K562 (cell line): ENCODE measurements around the gene GCDH. TPM values are rescaled to one million over a fixed set of nuclear protein-coding genes. Genes with fewer than 3 reads are reported as not detected.

Experiments used
- ARID2 ChIP-seq: fragments of 450-650 bp; IDR thresholded peaks from 2 replicates; pipeline ENCODE4 v1.6.1; 2017; ENCODE audit warnings: antibody characterized with exemption, mild to moderate bottlenecking
- HNRNPL ChIP-seq: fragments of 200-400 bp; formaldehyde crosslinking; IDR thresholded peaks from 2 replicates; pipeline ENCODE4 v1.6.1; 2017; ENCODE audit warnings: low read depth, mild to moderate bottlenecking, low read length
- KLF16 ChIP-seq: IDR thresholded peaks from 2 replicates; pipeline ENCODE4 v1.6.1; 2016; ENCODE audit warnings: antibody characterized with exemption
- MBD2 ChIP-seq: sonication (generic); IDR thresholded peaks from 2 replicates; pipeline ENCODE4 v1.6.1; 2016; ENCODE audit warnings: low read depth, borderline replicate concordance
- MEF2A ChIP-seq: IDR thresholded peaks from 2 replicates; pipeline ENCODE4 v1.6.1; 2011; ENCODE audit warnings: low read depth, mild to moderate bottlenecking, low read length, moderate library complexity; ENCODE audit not compliant: control insufficient read depth
- MIER1 ChIP-seq: fragments of 450-650 bp; IDR thresholded peaks from 2 replicates; pipeline ENCODE4 v1.6.1; 2016; ENCODE audit warnings: antibody characterized with exemption, mild to moderate bottlenecking, low read depth
- MTA1 ChIP-seq: fragments of 450-650 bp; IDR thresholded peaks from 2 replicates; pipeline ENCODE4 v1.6.1; 2017; ENCODE audit warnings: borderline replicate concordance
- RBFOX2 ChIP-seq: fragments of 200-400 bp; formaldehyde crosslinking; IDR thresholded peaks from 2 replicates; pipeline ENCODE4 v1.6.1; 2017; ENCODE audit warnings: low read depth, mild to moderate bottlenecking, low read length, moderate library complexity
- TSC22D4 ChIP-seq: fragments of 450-650 bp; IDR thresholded peaks from 2 replicates; pipeline ENCODE4 v1.6.1; 2016; ENCODE audit warnings: missing genetic modification characterization, missing biosample characterization, control low read depth
- U2AF1 ChIP-seq: fragments of 200-400 bp; formaldehyde crosslinking; optimal IDR thresholded peaks from 2 replicates; pipeline ENCODE3; 2017; ENCODE audit warnings: mild to moderate bottlenecking, low read depth, low read length, moderate library complexity
- ZNF77 ChIP-seq: fragments of 250-450 bp; sonication (Bioruptor Pico); IDR thresholded peaks from 2 replicates; pipeline ENCODE4 v1.5.0; 2020
- polyA plus RNA-seq, 8 experiments: library from polyadenylated mRNA; depleted of rRNA in 4 of 8; stranded (reverse) in 5 of 8; unstranded in 3 of 8; fragments of >200 nt; fragmentation: Nextera tagmentation in 2 of 8; fragmentation: Illumina TruSeq in 1 of 8; extraction: Ambion mirVana in 2 of 8; extraction: Trizol in 1 of 8; gene quantifications; 2 replicates each; pipeline versions ENCODE4 v1.2.1 to v1.2.3, GENCODE V29; 2011 to 2014; ENCODE audit warnings: inconsistent platforms in 1 of 8, missing spikeins in 1 of 8
- total RNA-seq, 7 experiments: library from RNA; depleted of rRNA in 6 of 7; stranded (reverse); fragments of >200 nt in 6 of 7; fragmentation: Illumina TruSeq in 2 of 7; extraction: Trizol in 2 of 7; gene quantifications; 2 replicates each; pipeline versions ENCODE4 v1.2.1 to v1.2.3, GENCODE V29; 2011 to 2021; ENCODE audit warnings: low replicate concordance in 1 of 7
- TF ChIP-seq, protein P1 (sequence below): fragments of 250-450 bp; sonication (Bioruptor Pico); IDR thresholded peaks from 2 replicates; pipeline ENCODE4 v1.4.0; 2020
- TF ChIP-seq, protein P2 (sequence below): fragments of 150-350 bp; IDR thresholded peaks from 2 replicates; pipeline ENCODE4 v1.6.1; 2014; ENCODE audit warnings: low read depth, mild to moderate bottlenecking, low read length, borderline replicate concordance
- TF ChIP-seq, protein P3 (sequence below), 2 experiments: fragments of 250-450 bp in 1 of 2; fragments of 450-650 bp in 1 of 2; sonication (Bioruptor Pico) in 1 of 2; IDR thresholded peaks; 2 replicates each; pipeline versions ENCODE4 v1.6.1 to v1.8.0; 2016 to 2021; ENCODE audit warnings: mild to moderate bottlenecking in 2 of 2, moderate library complexity in 2 of 2, missing compliant biosample characterization in 1 of 2, missing genetic modification characterization in 1 of 2
- TF ChIP-seq, protein P4 (sequence below): sonication (generic); formaldehyde crosslinking; IDR thresholded peaks from 2 replicates; pipeline ENCODE4 v1.8.0; 2023; ENCODE audit warnings: mild to moderate bottlenecking, missing genetic modification reagents

Gene GCDH
- total and polyA plus RNA-seq, 9 of the 15 experiments (the other 6 are each of a cell fraction or from before 2014, with no cell fraction given): 2.9 to 50.8 (median 19.1) TPM

DNA sequence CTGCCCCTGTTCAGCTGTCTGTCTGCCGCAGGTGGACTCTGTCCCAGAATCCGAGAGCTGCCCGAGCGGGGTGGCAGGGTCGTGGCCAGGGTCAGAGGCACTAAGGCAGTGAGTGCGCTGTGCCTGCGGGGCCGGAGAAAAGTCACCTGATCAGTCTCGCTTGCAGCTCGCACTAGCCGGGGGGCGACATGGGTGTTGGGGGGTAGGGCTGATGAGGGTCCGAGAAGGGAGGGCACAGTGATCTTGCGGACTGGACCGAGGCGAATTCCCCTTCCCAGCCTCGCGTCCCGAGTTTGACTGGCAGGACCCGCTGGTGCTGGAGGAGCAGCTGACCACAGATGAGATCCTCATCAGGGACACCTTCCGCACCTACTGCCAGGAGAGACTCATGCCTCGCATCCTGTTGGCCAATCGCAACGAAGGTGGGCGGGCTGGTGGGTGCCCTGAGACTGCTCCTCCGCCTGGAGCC, 627 bp downstream of the GCDH start (continued):
- TF ChIP-seq, protein P1, sequence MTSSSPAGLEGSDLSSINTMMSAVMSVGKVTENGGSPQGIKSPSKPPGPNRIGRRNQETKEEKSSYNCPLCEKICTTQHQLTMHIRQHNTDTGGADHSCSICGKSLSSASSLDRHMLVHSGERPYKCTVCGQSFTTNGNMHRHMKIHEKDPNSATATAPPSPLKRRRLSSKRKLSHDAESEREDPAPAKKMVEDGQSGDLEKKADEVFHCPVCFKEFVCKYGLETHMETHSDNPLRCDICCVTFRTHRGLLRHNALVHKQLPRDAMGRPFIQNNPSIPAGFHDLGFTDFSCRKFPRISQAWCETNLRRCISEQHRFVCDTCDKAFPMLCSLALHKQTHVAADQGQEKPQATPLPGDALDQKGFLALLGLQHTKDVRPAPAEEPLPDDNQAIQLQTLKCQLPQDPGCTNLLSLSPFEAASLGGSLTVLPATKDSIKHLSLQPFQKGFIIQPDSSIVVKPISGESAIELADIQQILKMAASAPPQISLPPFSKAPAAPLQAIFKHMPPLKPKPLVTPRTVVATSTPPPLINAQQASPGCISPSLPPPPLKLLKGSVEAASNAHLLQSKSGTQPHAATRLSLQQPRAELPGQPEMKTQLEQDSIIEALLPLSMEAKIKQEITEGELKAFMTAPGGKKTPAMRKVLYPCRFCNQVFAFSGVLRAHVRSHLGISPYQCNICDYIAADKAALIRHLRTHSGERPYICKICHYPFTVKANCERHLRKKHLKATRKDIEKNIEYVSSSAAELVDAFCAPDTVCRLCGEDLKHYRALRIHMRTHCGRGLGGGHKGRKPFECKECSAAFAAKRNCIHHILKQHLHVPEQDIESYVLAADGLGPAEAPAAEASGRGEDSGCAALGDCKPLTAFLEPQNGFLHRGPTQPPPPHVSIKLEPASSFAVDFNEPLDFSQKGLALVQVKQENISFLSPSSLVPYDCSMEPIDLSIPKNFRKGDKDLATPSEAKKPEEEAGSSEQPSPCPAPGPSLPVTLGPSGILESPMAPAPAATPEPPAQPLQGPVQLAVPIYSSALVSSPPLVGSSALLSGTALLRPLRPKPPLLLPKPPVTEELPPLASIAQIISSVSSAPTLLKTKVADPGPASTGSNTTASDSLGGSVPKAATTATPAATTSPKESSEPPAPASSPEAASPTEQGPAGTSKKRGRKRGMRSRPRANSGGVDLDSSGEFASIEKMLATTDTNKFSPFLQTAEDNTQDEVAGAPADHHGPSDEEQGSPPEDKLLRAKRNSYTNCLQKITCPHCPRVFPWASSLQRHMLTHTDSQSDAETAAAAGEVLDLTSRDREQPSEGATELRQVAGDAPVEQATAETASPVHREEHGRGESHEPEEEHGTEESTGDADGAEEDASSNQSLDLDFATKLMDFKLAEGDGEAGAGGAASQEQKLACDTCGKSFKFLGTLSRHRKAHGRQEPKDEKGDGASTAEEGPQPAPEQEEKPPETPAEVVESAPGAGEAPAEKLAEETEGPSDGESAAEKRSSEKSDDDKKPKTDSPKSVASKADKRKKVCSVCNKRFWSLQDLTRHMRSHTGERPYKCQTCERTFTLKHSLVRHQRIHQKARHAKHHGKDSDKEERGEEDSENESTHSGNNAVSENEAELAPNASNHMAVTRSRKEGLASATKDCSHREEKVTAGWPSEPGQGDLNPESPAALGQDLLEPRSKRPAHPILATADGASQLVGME (CRISPR knock-in tag): no peak
- TF ChIP-seq ZNF77 (CRISPR knock-in tag) (no peak), MTA1 (no peak), U2AF1 (no peak), HNRNPL (no peak), KLF16 (no peak), TSC22D4 (tag) (no peak), MBD2 (no peak), ARID2 (no peak), MIER1 (no peak), MEF2A (no peak), RBFOX2 (peak; percentile 10; the same call in 1 of the 2 replicates)
- TF ChIP-seq, protein P2, sequence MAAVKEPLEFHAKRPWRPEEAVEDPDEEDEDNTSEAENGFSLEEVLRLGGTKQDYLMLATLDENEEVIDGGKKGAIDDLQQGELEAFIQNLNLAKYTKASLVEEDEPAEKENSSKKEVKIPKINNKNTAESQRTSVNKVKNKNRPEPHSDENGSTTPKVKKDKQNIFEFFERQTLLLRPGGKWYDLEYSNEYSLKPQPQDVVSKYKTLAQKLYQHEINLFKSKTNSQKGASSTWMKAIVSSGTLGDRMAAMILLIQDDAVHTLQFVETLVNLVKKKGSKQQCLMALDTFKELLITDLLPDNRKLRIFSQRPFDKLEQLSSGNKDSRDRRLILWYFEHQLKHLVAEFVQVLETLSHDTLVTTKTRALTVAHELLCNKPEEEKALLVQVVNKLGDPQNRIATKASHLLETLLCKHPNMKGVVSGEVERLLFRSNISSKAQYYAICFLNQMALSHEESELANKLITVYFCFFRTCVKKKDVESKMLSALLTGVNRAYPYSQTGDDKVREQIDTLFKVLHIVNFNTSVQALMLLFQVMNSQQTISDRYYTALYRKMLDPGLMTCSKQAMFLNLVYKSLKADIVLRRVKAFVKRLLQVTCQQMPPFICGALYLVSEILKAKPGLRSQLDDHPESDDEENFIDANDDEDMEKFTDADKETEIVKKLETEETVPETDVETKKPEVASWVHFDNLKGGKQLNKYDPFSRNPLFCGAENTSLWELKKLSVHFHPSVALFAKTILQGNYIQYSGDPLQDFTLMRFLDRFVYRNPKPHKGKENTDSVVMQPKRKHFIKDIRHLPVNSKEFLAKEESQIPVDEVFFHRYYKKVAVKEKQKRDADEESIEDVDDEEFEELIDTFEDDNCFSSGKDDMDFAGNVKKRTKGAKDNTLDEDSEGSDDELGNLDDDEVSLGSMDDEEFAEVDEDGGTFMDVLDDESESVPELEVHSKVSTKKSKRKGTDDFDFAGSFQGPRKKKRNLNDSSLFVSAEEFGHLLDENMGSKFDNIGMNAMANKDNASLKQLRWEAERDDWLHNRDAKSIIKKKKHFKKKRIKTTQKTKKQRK: no peak
- TF ChIP-seq, protein P3, sequence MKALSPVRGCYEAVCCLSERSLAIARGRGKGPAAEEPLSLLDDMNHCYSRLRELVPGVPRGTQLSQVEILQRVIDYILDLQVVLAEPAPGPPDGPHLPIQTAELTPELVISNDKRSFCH (CRISPR knock-in tag; IDR thresholded peaks at IDR 0.05): no peak
- TF ChIP-seq, protein P3 (tag; IDR thresholded peaks at IDR 0.05): 0 out of 2 replicates have a peak, but pooled peaks have one; percentile 3
- TF ChIP-seq, protein P4, sequence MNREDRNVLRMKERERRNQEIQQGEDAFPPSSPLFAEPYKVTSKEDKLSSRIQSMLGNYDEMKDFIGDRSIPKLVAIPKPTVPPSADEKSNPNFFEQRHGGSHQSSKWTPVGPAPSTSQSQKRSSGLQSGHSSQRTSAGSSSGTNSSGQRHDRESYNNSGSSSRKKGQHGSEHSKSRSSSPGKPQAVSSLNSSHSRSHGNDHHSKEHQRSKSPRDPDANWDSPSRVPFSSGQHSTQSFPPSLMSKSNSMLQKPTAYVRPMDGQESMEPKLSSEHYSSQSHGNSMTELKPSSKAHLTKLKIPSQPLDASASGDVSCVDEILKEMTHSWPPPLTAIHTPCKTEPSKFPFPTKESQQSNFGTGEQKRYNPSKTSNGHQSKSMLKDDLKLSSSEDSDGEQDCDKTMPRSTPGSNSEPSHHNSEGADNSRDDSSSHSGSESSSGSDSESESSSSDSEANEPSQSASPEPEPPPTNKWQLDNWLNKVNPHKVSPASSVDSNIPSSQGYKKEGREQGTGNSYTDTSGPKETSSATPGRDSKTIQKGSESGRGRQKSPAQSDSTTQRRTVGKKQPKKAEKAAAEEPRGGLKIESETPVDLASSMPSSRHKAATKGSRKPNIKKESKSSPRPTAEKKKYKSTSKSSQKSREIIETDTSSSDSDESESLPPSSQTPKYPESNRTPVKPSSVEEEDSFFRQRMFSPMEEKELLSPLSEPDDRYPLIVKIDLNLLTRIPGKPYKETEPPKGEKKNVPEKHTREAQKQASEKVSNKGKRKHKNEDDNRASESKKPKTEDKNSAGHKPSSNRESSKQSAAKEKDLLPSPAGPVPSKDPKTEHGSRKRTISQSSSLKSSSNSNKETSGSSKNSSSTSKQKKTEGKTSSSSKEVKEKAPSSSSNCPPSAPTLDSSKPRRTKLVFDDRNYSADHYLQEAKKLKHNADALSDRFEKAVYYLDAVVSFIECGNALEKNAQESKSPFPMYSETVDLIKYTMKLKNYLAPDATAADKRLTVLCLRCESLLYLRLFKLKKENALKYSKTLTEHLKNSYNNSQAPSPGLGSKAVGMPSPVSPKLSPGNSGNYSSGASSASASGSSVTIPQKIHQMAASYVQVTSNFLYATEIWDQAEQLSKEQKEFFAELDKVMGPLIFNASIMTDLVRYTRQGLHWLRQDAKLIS: 0 out of 2 replicates have a peak, but pooled peaks have one; percentile 2
